GM18505 (cell line): ENCODE measurements around the gene PTOV1.

ENCODE experiments used
- ATAC-seq: cut with Tn5 transposase; IDR thresholded peaks from one replicate; pipeline ENCODE4 v1.9.1; 2021; ENCODE audit not compliant: unreplicated experiment
- POLR2A ChIP-seq: IDR thresholded peaks from 4 replicates; pipeline ENCODE4 v1.6.1; 2011; ENCODE audit warnings: borderline replicate concordance; ENCODE audit not compliant: insufficient read depth, insufficient read length; ENCODE audit errors: extremely low read depth

The PTOV1 gene

DNA sequence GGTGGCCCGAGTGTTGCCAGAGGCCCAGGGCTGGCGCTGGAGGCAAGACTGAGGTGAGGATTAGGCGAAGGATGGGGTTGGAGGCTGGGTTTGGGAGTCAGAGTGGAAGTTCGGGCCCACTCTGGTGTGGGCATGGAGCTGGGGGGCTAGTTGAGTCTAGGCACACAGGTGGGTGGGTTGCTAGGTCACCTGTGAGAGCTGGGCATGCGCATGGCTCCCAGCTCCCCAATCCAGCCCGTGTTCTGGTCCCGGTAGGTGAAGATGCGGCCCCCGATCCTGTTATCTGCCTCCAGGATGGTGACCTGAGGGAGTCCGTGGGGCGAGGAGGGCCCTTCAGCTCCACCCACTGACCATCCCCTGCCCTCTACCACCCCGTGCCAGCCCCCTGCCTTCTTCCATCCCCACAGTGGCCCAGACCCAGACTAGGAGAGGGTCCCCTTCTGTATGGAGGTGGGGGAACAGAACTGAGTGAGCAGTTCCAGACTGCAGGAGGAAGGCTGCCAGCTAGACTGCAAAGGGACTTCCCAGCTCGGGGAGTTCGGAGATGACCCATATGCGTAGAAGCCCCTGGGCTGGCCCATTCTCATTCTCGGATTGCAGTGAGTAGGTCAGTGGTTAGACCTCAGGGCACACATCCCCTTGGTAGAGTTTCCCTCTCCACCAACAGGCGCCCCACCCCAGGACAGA lies 44.1 kb downstream of the PTOV1 start:
- TF ChIP-seq POLR2A: peak; percentile 36
- no peak for ATAC-seq

DNA sequence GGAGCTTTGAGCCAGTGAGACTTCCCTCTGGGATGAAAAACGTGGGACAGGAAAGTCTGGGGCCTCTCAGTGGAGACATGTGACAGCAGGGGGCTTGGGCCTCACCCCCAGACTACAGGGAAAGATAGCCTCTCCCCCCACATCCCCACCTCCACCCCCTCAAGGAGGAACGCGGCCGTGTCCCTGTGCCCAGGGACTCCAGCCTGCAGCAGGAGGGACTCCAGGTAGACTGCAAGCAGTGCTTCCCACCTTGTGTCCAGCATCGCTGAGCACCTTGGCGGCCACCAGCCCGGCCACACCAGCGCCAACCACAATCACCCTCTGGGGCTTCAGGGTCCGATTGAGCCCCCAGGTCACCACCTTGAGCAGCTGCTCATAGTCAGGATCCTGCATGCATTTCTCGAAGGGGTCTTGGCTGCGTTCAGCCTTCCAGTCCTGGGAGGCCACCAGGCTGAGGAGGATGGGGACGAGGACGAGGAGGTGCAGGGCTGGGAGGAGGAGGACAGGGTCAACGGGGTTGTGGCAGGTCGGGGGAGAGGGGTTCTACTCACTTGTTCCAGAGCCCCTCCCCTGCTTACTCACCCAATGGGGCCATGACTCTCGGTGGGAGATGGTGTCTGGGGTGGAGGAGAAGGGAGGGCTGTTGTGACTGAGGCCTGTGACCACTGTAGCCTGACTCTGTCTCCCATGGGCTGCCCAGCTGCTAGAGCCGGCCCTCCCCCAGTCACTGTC lies 44.8 kb downstream of the PTOV1 start:
- TF ChIP-seq POLR2A: peak; percentile 21
- no peak for ATAC-seq

DNA sequence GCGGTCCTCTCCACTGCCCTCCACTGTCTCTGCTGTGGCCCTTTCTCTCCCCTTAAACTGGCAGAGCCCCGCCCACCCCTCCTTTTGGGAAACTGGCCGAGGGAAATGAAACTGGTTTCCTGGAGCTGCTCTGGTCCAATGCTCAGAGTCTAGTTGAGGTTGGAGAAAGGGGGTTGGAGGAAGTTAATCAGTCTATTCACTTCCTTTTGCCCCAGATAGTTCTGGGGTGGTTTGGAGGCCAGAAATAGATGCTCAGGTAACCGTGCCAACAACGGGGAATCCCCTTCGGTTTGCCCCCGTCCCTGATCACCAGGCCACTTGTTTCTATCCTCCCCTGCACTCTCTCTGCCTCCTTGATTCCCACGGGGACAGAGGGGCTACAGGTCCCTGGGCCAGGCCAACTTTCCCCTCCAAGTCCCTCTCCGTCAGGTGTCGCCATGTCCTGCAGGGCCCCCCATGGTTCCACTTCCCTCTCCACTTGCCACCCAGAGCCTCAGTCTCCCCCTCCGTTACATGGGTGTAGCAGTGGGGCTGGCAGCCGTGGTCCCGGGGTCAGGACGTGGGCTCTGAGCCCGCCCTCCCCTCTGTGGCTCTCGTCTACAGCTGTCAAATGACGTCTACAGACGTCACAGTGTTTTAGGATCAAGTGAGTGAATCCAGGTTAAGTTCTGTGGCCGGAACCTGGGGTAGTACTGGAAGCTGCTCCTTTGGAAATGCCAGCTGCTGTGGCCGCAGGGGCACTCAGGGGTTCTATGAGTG lies 46.1 kb downstream of the PTOV1 start, which contains the start of gene IL4I1:
IL4I1 (minus strand) TSS at position 25 of the 759 bp plus-strand sequence. CDS start 727 bp downstream, outside the sequence.
- peak; percentile 65 for TF ChIP-seq POLR2A
- ATAC-seq: peak; percentile 48

DNA sequence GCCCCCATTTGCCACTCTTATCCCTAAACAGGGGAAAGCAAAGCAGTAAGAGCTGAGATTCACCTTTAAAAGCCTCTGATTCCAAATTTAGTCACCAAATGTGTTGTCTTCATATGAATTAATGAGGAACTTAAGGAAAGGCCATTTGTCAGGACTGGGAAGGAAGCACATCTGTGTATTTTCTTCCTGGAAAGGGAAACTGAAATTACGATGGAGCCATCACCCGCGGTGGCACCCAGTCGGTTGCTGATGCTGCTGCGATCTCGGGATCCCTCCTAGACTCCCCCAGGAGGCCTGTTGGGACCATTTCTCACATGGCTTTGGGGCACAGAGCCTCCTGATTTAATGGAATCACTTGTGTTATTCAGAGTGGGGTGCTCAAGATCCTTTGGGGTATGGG lies 53.2 kb downstream of the PTOV1 start:
- ATAC-seq: no peak
- TF ChIP-seq POLR2A: no peak

DNA sequence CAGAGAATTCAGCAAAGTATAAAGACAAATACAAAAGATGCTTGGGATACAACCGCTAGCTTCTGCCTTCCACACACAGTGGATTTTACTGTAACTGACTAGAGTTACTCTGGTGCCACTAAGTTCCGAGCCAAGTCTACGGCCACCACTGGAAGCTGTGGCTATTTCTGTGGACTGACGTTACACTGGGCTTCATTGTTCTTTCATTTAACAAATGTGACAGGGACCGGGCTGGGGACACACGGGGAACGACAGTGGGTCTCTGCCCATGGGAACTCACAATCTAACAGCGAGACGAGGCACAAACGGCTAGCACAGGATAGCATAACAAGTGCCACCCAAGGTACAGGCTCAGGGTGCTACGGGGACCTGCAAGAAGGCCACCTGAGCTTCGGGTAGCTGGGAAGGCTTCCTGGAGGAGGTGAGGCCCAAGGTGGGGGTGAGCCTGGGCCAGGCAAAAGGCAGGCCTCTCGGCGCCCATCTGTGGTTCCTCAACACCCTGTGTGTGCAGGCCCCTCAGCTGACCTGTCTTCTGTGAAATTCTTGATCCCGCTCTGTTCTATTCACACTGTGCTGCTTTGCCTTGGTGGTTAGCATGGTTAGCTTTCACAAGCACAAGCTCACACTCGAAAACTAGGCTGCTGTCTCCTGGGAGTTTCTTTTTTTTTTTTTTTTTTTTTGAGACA lies 56.1 kb downstream of the PTOV1 start:
- no peak for ATAC-seq
- TF ChIP-seq POLR2A: no peak

DNA sequence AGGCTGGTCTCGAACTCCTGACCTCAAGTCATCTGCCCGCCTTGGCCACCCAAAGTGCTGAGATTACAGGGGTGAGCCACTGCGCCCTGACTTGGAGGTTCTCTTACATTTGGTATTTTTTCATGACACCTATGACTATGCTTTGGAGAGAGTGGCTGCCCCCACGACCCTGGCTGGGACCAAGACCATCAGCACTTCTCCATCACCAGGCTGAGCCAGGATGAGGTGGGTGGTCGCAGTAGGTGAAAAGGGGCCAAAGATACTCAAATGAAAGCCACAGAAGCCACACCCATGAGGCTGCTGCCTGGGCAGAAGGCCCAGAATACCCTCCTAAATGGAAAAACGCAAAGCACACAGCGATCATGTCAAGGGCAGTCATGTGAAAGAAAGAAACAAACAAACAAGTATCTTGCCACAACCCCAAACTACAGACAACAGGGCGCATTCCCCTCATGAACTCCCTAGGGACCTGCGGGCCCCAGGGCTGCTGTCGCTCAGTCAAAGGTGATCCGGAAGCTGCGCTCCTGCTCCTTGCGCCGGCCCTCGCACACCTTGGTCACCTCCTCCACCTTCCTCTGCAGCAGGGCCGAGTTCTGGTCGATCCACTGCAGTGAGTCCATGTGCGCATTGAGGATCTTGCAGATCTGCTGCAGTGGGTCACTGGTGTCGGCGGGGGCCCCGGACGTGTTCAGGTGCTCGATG lies 56.9 kb downstream of the PTOV1 start:
- TF ChIP-seq POLR2A: no peak
- ATAC-seq: no peak

DNA sequence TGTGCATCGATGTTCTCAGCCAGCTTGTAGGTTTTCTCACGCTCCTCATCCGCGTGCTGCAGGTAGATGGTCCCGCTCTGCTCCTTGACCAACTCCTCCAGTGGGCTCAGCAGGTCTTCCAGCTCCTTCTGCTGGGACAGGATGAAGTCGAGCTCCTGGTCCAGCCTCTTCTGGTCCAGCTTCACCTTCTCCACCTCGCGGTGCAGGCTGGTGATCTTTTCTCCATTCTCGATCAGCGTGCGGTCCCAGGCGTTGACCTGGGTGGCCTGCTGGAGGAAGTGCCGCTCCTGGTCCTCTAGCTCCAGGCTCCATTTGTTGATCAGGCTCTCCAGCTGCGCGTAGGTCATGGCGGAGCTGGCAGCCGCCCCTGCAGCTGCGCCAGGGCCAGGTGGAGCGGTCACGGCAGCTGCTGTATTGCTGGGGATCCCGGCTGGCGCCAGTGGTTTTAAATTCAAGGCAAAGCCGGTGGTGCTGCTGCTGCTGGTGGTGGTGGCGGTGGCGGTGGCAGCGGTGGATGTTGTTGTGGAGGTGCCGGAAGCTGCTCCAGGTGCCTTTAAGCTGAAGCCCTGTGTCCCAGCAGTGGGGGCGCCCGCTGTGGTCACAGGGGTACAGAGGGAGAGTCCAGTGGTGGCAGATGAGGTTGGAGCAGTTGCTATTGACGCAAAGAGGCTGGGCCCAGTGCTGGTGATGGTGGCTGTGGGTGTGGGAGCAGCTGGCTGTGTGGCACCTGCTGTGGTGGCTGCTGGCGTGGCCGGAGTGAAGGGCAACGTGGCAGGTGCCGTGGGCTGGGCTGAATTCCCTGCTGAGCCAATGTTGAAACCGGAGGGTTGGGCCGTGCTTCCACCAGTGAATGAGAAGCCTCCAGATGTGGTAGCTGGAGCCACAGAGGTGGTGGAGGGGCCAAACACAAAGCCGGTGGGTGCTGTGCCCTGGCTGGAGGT lies 57.8 kb downstream of the PTOV1 start:
- ATAC-seq: no peak
- TF ChIP-seq POLR2A: no peak

DNA sequence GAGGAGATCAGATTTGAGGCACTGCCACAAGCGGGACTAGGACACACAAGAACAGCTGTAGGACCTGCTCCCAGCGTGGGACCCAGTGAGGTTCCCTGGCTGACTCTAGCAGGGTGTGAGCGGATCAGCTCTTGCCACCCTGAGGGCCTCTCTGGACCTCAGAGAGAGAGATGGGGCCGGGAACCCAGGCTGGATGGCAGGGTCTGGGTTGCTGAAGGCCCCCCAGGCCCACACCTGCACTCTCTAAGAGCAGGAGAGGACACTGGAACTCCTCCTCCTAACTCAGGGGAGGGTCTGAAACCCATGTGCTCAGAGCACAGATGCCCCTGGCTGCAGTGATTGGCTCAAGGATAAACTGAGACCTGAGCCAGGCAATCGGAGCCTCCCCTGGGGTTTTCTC lies 59.2 kb downstream of the PTOV1 start:
- no peak for TF ChIP-seq POLR2A
- ATAC-seq: no peak
